ENCODE measurements around the gene NCOA3.

Gene NCOA3

GRCh38 chr20:47652301-47652700, 150.6 kb downstream of the NCOA3 start:
- DNase-seq (ENCODE audit: low spot score), result no peak
- no peak for TF ChIP-seq CTCF (IDR thresholded peaks at IDR 0.05; ENCODE audit: extremely low read depth, insufficient read depth, missing control alignments)
- in situ Hi-C loops (cut with MboI; ENCODE audit: low pct_unique_long_range_greater_than_20kb, low sequenced_read_pairs, unreplicated experiment), result no loop called here

DNA sequence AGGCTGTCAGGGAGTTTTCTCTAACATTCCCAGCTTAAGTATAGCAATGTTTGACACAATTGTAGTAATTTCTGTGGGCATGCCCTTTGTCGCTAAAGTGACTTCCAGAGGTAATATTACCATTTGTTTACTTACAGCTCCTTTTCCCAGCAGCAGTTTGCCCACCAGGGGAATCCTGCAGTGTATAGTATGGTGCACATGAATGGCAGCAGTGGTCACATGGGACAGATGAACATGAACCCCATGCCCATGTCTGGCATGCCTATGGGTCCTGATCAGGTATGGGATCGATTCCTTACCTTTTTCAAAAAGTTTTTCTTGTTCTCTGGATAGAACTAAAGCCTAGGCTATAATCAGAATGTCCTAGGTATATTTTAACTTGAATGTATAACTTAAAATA, 151.1 kb downstream of the NCOA3 start:
- no peak for DNase-seq (ENCODE audit: low spot score)
- TF ChIP-seq CTCF (IDR thresholded peaks at IDR 0.05; ENCODE audit: extremely low read depth, insufficient read depth, missing control alignments), result no peak
- in situ Hi-C loops (cut with MboI; ENCODE audit: low pct_unique_long_range_greater_than_20kb, low sequenced_read_pairs, unreplicated experiment), result no loop called here

GRCh38 chr20:47653869-47654268, 152.2 kb downstream of the NCOA3 start:
- TF ChIP-seq CTCF (IDR thresholded peaks at IDR 0.05; ENCODE audit: extremely low read depth, insufficient read depth, missing control alignments), result no peak
- no peak for DNase-seq (ENCODE audit: low spot score)
- in situ Hi-C loops (cut with MboI; ENCODE audit: low pct_unique_long_range_greater_than_20kb, low sequenced_read_pairs, unreplicated experiment), result no loop called here

DNA sequence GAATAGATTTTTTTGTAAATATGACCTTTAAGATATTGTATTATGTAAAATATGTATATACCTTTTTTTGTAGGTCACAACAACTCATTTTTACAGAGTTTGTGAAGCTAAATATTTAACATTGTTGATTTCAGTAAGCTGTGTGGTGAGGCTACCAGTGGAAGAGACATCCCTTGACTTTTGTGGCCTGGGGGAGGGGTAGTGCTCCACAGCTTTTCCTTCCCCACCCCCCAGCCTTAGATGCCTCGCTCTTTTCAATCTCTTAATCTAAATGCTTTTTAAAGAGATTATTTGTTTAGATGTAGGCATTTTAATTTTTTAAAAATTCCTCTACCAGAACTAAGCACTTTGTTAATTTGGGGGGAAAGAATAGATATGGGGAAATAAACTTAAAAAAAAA, 152.7 kb downstream of the NCOA3 start:
- in situ Hi-C loops (cut with MboI; ENCODE audit: low pct_unique_long_range_greater_than_20kb, low sequenced_read_pairs, unreplicated experiment), result no loop called here
- no peak for TF ChIP-seq CTCF (IDR thresholded peaks at IDR 0.05; ENCODE audit: extremely low read depth, insufficient read depth, missing control alignments)

GRCh38 chr20:47655635-47656034, 153.9 kb downstream of the NCOA3 start:
- no peak for DNase-seq (ENCODE audit: low spot score)
- in situ Hi-C loops (cut with MboI; ENCODE audit: low pct_unique_long_range_greater_than_20kb, low sequenced_read_pairs, unreplicated experiment), result no loop called here
- no peak for TF ChIP-seq CTCF (IDR thresholded peaks at IDR 0.05; ENCODE audit: extremely low read depth, insufficient read depth, missing control alignments)

More for the DNA sequence above, 152.7 kb downstream of the NCOA3 start:
- DNase-seq (ENCODE audit: low spot score), result no peak

DNA sequence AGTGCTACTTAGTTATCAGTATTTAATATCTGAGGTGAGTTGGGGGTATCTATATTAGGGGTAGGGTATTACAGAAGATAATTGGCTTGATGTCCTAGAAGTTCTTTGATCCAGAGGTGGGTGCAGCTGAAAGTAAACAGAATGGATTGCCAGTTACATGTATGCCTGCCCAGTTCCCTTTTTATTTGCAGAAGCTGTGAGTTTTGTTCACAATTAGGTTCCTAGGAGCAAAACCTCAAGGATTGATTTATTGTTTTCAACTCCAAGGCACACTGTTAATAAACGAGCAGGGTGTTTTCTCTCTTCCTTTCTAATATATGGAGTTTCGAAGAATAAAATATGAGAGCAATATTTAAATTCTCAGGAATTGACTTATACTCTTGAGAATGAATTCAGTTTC, 154.6 kb downstream of the NCOA3 start:
- DNase-seq (ENCODE audit: low spot score), result no peak
- no peak for TF ChIP-seq CTCF (IDR thresholded peaks at IDR 0.05; ENCODE audit: extremely low read depth, insufficient read depth, missing control alignments)
- in situ Hi-C loops (cut with MboI; ENCODE audit: low pct_unique_long_range_greater_than_20kb, low sequenced_read_pairs, unreplicated experiment), result no loop called here

Data from GM13977 (cell line).